Inflammatory macrophage treated with lipopolysaccharide for 1 hour (primary cell): ENCODE results near the gene EREG.
"Not testable (repeated sequence)": the region's sequence is repeated elsewhere in the genome, so short reads cannot be mapped to it uniquely, and the experiment has no call there.

Experiments
- DNase-seq, 2 donors: peaks; one replicate each; pipeline ENCODE4 v3.0.0-alpha.2; 2020 to 2022

EREG gene

DNA sequence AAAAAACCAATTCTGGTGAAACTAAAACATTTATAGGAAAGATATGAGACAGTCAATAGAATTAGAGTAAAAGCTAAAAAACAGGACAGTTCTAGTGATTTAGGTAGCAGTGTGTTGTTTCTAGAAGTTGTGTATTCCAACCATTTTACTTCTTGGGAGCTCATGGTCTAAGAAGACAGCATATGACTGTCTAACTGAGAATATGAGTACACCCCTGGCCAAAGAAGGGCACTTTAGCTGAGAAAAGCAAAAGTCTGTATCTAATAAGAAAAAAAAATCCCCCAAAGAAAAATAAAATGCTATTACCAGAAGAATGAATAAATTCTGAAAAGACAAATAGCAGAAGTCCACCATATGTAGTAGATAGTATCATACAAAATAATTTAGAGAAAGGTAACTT lies 26.4 kb downstream of the EREG start:
- no peak for DNase-seq

- no peak for DNase-seq
Measured at GRCh38 chr4:74391890-74392475, 27.0 kb downstream of the EREG start.

DNA sequence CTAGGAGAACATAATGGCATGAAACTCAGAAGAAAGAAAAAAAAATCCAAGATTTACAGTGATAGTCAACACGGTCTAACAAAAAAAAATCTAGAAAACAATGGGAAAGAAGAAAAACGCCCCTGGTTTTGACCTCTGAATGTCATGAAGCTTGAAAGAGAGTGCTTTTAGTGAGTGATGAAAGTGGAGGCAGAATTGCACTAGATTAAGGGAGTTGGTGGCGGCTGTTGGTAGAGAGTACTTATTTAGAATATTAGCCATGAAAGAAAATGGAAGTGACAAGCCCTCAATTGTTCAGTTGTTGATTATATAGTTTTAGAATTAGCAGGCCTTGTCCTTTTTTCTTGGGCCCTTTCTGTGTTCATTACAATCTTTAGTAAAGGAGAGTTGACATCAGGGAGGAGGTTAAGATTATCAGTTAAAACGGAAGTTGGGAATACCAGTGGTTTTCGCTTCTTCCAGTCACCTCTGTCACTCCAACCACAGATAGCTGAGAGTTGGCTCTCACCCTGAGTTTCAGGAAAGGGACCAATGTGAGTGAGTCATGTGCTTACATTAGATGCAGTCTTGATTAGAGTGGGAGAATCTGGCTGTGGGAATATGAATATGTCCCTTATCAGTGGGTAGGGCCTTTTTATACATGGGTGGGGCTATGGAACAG lies 29.7 kb downstream of the EREG start:
- no peak for DNase-seq

DNA sequence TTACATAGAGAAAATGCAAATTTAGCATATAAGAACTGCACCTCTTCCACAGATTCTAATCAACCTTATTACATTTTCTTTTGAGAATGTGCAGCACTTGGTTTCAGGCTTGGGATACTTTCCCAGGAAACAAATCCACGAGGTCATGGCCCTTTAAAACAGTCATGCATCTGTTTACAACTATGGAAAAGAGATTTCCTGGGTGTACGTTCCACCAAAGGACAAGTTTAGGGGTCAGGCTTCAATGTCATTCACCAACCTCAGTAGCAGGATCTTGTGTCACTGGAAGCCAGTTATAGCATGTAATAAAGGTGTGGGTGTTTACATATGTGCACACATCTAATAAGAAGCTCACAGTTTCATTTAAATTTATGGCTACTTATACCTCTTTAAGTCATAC lies 30.7 kb downstream of the EREG start:
- DNase-seq: no peak

- peak; percentile 39 to 47 for DNase-seq
Measured at GRCh38 chr4:74397748-74398426, 32.9 kb downstream of the EREG start.

DNA sequence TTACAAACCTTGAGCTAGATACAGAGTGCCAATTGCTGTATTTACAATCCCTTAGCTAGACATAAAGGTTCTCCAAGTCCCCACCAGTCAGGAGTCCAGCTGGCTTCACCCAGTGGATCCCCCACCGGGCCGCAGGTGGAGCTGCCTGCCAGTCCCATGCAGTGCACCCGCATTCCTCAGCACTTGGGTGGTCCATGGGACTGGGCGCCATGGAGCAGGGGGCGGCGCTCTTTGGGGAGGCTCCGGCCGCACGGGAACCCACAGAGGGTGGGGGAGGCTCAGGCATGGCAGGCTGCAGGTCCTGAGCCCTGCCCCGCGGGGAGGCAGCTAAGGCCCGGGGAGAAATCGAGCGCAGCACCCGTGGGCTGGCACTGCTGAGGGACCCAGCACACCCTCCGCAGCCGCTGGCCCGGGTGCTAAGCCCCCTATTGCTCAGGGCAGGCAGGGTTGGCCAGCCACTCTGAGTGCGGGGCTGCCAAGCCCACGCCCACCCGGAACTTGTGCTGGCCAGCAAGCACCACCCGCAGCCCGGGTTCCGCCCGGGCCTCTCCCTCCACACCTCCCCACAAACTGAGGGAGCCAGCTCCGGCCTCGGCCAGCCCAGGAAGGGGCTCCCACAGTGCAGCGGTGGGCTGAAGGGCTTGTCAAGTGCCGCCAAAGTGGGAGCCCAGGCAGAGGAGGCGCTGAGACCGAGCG lies 34.1 kb downstream of the EREG start:
- DNase-seq: not testable (repeated sequence)

GRCh38 chr4:74400395-74400794 lies 35.5 kb downstream of the EREG start:
- DNase-seq: no peak

DNA sequence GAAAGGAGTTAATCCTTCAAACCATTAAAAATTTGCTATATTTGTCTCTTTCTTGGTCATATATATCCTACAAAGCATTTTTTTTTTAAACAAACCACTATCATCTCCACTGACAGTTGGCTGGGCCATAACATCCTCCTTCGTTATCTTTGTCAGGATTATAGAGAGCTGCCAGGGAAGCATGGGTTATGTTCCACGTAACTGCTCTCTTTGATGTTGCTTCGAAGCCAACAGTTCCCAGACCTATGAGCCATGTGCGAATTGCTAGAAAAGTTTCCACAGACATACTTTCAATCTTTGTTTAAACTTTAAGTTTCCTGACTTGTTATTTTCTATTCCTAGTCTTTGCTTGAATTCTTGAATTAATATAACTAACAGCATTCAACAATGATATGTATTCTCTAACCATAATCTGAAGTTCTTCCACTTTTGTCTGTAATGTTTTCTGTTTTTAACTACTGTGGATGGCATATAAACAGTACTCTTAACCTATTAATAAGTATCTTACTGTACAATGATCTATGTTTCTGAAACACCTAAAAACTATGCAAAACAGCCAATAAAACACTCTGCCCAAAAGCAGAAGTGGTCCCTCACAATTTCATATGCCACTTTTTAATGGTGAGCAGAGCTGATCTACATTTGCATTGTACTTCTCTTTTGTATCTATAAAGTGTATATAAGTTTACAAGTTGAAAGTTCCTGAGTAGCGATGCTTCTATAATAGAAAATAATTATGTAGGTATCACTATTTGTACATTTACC lies 37.9 kb downstream of the EREG start:
- no peak for DNase-seq

GRCh38 chr4:74407891-74408290 lies 42.9 kb downstream of the EREG start:
- DNase-seq: no peak

GRCh38 chr4:74408639-74409038 lies 43.7 kb downstream of the EREG start:
- no peak for DNase-seq

DNA sequence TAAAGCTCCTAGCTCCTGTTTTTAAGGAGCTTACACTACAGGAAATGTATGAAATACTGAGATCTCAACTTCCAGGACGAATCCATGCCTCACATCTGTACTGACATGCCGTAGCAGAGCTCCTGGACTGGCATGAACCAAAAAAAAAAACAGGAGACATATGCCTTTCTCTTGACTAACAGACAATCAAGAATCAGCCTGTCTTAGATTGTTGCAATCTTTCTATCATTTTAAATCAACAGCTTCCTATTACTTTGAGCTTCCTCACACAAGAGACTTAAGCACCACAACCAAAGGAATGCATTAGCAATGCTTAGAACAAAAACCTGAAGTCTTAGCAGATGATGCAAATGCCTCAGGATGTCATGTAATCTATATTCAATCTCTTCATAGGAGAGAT lies 45.3 kb downstream of the EREG start:
- no peak for DNase-seq

DNA sequence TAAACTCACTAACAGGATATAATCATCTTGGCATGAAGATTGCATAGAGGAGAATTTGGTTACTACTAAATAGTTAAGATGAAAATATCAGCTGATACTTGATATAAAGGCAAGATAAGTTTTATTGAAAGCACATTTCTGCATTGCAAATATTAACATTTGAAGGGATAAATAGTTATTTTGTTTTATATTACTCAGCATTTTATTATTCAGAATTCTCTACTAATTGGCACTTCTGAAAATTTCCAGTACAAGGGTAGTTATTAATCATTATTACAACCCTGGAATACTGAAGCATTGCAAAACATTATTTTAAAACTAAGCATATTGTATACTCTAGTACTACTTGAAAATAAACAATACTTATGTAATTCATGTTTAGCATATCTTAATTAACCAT lies 47.3 kb downstream of the EREG start:
- no peak for DNase-seq

- DNase-seq: no peak
Measured at GRCh38 chr4:74413265-74413664, 48.3 kb downstream of the EREG start.

- DNase-seq: no peak
Measured at GRCh38 chr4:74414149-74414809, 49.3 kb downstream of the EREG start.

DNA sequence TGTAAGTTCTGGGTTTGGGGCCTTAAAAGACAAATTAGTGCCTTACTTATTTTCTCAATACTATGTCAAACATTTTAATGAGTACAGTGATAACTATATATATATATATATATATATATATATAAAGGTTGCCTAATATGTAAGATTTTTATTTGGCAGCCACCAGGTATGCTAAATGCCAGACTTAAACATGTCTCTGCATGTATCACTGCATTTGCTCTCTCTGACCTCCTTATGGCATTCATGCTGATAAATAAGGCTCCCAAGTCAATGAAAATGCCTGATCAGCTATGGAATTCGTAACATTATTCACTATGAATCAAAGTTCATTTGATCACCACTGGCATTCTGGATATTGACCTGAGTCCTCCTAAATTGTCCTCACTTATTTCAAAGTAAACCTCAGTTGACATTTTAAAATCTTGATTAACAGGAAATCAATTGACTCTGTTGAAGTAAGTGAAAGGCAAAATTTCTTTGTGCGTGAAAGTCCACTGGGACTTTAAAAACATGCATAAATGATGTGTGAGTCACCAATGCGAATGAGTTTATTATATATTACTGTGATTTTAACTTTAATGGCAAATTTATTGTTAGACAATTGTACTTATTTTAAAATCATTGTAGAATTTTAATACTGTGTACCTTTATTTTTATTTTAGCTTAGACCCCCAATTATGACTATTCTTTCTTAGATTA lies 50.8 kb downstream of the EREG start:
- no peak for DNase-seq

- no peak for DNase-seq
Measured at GRCh38 chr4:74418063-74418670, 53.2 kb downstream of the EREG start.

GRCh38 chr4:74420863-74421262 lies 55.9 kb downstream of the EREG start:
- no peak for DNase-seq

DNA sequence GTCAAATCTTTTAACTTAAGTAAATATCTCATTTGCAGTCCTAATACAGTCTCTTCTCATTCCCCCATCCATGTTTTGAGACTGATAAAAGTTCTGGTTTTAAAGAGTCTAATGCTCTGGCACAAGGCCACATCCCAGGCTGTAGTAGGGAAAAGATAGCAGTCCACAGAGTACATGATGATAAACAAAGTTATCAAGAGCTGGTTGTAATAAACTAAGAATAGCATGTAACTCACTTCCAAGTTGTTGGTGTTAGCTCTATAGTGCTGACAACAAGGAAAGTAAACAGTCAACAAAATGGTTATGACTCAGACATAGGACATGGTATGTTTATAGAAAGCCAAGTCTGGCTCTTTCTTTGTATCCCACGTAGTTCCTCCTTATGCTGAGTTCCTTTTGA lies 58.2 kb downstream of the EREG start:
- DNase-seq: peak in 1 of 2 donors; percentile 9

DNA sequence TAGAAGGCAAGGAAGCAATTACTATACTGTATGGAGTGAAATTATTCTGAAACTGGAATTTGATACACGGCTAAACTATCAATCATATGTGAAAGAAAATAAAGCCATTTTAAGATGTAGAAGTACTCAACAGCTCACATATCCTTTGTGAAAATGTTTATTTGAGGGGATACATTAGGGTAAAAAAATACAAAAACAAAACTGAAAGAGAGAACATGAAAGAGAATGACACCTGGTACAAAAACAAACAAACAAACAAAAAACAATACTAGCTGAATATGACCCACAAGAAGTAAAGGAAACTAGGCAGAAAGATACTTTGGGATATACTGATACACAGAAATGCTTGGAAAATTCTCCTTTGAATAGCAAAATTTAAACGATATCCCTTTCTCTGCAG lies 59.2 kb downstream of the EREG start:
- DNase-seq: no peak

GRCh38 chr4:74426101-74426500 lies 61.2 kb downstream of the EREG start:
- DNase-seq: no peak

GRCh38 chr4:74428276-74428675 lies 63.3 kb downstream of the EREG start:
- no peak for DNase-seq
